Endothelial cell of umbilical vein (primary cell): Measurements from ENCODE around the gene SPAG6.

Experiments
- JUN ChIP-seq: IDR thresholded peaks from 2 replicates; pipeline ENCODE4 v1.6.1; 2011; ENCODE audit warnings: borderline replicate concordance, low read depth; ENCODE audit not compliant: insufficient read length, insufficient read depth
- MYC ChIP-seq: IDR thresholded peaks from one replicate; pipeline ENCODE4 v1.6.1; 2011; ENCODE audit warnings: mild to moderate bottlenecking, low read depth, low read length
- TF ChIP-seq, protein P1 (sequence below), 2 donors: IDR thresholded peaks; 1 replicate in 1 of 2; 2 replicates in 1 of 2; pipeline ENCODE4 v1.5.1; 2011; ENCODE audit warnings: low read length in 2 of 2, mild to moderate bottlenecking in 2 of 2, moderate library complexity in 2 of 2, control low read depth in 1 of 2, inconsistent platforms in 1 of 2, low read depth in 1 of 2; ENCODE audit not compliant: insufficient read depth in 1 of 2; ENCODE audit errors: extremely low read depth in 1 of 2

GRCh38 chr10:22454634-22455033, 109.3 kb downstream of the SPAG6 start:
- TF ChIP-seq, protein P1, sequence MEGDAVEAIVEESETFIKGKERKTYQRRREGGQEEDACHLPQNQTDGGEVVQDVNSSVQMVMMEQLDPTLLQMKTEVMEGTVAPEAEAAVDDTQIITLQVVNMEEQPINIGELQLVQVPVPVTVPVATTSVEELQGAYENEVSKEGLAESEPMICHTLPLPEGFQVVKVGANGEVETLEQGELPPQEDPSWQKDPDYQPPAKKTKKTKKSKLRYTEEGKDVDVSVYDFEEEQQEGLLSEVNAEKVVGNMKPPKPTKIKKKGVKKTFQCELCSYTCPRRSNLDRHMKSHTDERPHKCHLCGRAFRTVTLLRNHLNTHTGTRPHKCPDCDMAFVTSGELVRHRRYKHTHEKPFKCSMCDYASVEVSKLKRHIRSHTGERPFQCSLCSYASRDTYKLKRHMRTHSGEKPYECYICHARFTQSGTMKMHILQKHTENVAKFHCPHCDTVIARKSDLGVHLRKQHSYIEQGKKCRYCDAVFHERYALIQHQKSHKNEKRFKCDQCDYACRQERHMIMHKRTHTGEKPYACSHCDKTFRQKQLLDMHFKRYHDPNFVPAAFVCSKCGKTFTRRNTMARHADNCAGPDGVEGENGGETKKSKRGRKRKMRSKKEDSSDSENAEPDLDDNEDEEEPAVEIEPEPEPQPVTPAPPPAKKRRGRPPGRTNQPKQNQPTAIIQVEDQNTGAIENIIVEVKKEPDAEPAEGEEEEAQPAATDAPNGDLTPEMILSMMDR (IDR thresholded peaks at IDR 0.05; ENCODE audit: extremely low read depth in 1 of 2, insufficient read depth in 1 of 2, low read depth in 1 of 2, low read length in 2 of 2), result no peak
- TF ChIP-seq MYC (no peak), JUN (no peak)
